ENCODE results near the gene ATAD3A. TPM values are rescaled to one million over a fixed set of nuclear protein-coding genes. Genes with fewer than 3 reads are reported as not detected.

Gene ATAD3A
- total RNA-seq, 3 donors from 2014 or later (not counting 1 experiment from before 2014, with no cell fraction given), result 17.3 to 37.3 (median 22.2) TPM

DNA sequence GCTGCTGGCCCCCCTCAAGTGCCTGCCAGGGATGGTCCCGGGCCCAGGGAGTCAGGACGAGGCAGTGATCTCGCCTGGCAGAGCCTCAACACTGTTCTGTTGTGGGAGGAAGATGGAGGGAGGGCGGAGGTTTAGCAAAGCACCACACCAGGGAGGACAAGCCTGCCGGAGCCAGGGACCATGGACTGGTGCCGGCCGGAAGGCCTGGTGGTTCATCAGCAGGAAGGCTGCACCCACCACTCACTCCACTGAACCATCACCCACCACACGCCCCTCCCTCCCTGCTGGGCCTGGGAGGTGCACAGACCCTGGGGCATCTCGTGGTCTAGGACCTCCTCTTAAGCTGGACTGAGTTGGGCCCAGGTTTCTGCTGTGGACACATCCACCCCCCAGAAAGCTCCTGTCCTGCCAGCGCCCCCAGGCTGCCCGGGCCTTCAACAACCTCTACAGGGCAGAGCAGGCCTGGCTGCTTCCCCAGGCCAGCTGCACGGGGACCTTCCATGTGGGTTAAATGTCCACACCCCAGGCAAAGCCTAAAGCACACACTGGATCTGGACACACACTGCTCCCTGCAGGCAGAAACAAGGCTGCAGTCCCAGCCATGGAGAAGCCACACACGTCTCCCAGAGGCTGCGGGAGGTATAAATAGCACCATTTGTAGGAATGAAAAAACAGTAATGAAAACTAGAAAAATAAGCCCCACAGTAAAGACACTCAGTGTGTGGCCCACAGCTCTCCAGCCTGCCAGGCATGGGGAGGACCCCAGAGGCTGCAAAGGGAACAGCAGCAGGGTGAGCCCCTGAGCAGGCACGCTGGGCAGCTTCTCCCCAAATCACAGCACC is 38.9 kb downstream of the ATAD3A start:
- no peaks in the 10 kb centered on the region for H3K9me3 Mint-ChIP-seq
- H3K4me3 Mint-ChIP-seq, result no peak overlapping the region
- Histone ChIP-seq H3K4me1 (ENCODE audit: control insufficient read depth, insufficient read depth, low read length) (peaks cover 6% of the 10 kb centered on the region), H3K27me3 (ENCODE audit: control insufficient read depth, insufficient read depth, low read length) (no peaks in the 10 kb centered on the region), H3K4me3 (ENCODE audit: low read length) (no peak overlapping the region), H3K36me3 (ENCODE audit: control insufficient read depth, insufficient read depth, low read length) (no peaks in the 10 kb centered on the region), H3K9me3 (ENCODE audit: control insufficient read depth, insufficient read depth, low read length) (no peaks in the 10 kb centered on the region), H3K27ac (ENCODE audit: low read length) (no peak overlapping the region)
- no peak overlapping the region for H3K27ac Mint-ChIP-seq
- no peaks in the 10 kb centered on the region for H3K36me3 Mint-ChIP-seq
- WGBS (ENCODE audit: insufficient coverage), result 95% methylated on average over 15 of the region's 15 CpGs
- TF ChIP-seq, protein P1, sequence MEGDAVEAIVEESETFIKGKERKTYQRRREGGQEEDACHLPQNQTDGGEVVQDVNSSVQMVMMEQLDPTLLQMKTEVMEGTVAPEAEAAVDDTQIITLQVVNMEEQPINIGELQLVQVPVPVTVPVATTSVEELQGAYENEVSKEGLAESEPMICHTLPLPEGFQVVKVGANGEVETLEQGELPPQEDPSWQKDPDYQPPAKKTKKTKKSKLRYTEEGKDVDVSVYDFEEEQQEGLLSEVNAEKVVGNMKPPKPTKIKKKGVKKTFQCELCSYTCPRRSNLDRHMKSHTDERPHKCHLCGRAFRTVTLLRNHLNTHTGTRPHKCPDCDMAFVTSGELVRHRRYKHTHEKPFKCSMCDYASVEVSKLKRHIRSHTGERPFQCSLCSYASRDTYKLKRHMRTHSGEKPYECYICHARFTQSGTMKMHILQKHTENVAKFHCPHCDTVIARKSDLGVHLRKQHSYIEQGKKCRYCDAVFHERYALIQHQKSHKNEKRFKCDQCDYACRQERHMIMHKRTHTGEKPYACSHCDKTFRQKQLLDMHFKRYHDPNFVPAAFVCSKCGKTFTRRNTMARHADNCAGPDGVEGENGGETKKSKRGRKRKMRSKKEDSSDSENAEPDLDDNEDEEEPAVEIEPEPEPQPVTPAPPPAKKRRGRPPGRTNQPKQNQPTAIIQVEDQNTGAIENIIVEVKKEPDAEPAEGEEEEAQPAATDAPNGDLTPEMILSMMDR (IDR thresholded peaks at IDR 0.05), result no peak
- ATAC-seq (no peak), DNase-seq (no peak)
- H3K4me1 Mint-ChIP-seq, result peaks cover 0 to 9% of the 10 kb centered on the region in 2 donors
- no peaks in the 10 kb centered on the region for H3K27me3 Mint-ChIP-seq (ENCODE audit: low read depth in 2 of 2)
- intact Hi-C loops (cut with micrococcal nuclease), result no loop called here

DNA sequence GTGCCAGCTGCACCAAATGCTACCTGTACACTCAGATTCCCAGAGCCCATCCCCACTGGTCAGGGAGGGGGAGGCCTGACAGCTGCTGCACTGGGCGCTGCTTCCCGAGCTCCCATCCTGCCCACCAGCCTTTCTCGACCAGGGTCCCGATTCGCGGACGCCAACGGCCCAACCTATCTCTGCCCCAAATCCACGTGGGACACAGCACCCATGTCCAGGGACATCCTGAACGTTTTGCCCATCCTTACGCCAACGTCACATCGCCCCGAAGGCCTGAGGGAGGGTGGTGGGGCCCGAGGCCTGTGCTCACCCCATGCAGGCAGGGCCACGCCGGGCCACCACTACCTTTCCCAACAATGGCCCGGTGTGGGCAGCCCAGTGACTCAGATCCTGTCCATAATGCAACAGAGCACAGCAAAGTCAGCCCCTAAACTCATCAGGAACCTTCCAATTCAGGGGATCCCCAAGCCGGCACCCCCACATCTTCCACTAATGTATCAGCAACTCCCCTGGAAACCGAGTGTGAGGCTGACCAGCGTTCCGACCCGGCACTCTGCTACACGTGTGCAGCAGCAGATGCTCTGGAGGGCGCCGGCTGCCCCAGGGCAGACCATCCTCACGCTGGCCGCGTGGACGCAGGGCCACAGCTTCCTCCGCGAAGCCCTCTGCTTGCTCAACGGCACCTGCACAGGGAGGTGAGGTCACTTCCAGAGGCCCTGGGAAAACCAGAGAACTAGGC is 39.7 kb downstream of the ATAD3A start:
- H3K27me3 Mint-ChIP-seq (ENCODE audit: low read depth in 2 of 2), result no peaks in the 10 kb centered on the region
- Histone ChIP-seq H3K4me3 (ENCODE audit: low read length) (no peak overlapping the region), H3K9me3 (ENCODE audit: control insufficient read depth, insufficient read depth, low read length) (no peaks in the 10 kb centered on the region), H3K27ac (ENCODE audit: low read length) (no peak overlapping the region), H3K36me3 (ENCODE audit: control insufficient read depth, insufficient read depth, low read length) (no peaks in the 10 kb centered on the region), H3K27me3 (ENCODE audit: control insufficient read depth, insufficient read depth, low read length) (no peaks in the 10 kb centered on the region), H3K4me1 (ENCODE audit: control insufficient read depth, insufficient read depth, low read length) (peaks cover 6% of the 10 kb centered on the region)
- TF ChIP-seq, protein P1 (IDR thresholded peaks at IDR 0.05), result no peak
- H3K9me3 Mint-ChIP-seq, result no peaks in the 10 kb centered on the region
- ATAC-seq, result no peak
- 95% methylated on average over 33 of the region's 33 CpGs for WGBS (ENCODE audit: insufficient coverage)
- H3K36me3 Mint-ChIP-seq, result no peaks in the 10 kb centered on the region
- intact Hi-C loops (cut with micrococcal nuclease), result no loop called here
- DNase-seq, result no peak
- peaks cover 0 to 9% of the 10 kb centered on the region in 2 donors for H3K4me1 Mint-ChIP-seq
- peak overlapping the region; percentile 24 to 29 for H3K27ac Mint-ChIP-seq
- no peak overlapping the region for H3K4me3 Mint-ChIP-seq

DNA sequence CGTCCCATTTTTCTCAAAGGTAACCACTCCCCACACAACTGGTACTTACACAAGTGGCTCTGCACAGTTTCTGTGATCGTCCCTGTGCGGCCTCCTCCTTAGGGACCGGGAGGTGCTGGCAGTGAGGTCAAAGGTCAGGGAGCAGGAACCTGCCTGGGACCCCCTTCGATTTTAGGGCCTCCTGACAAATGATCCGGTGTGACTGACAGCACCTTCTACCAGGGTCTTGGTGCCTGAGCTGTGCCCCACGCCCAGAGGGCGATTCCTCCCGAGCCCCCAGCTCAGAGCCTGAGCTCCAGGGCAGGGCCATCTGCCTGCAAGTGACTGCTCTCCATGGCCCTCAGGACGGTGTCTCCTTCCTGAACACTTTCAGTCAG is 40.3 kb downstream of the ATAD3A start:
- TF ChIP-seq, protein P1 (IDR thresholded peaks at IDR 0.05), result no peak
- Histone ChIP-seq H3K27me3 (ENCODE audit: control insufficient read depth, insufficient read depth, low read length) (no peaks in the 10 kb centered on the region), H3K4me1 (ENCODE audit: control insufficient read depth, insufficient read depth, low read length) (peaks cover 6% of the 10 kb centered on the region), H3K4me3 (ENCODE audit: low read length) (no peak overlapping the region), H3K27ac (ENCODE audit: low read length) (no peak overlapping the region), H3K9me3 (ENCODE audit: control insufficient read depth, insufficient read depth, low read length) (no peaks in the 10 kb centered on the region), H3K36me3 (ENCODE audit: control insufficient read depth, insufficient read depth, low read length) (no peaks in the 10 kb centered on the region)
- H3K4me1 Mint-ChIP-seq, result peaks cover 0 to 8% of the 10 kb centered on the region in 2 donors
- 94% methylated on average over 10 of the region's 10 CpGs for WGBS (ENCODE audit: insufficient coverage)
- H3K36me3 Mint-ChIP-seq, result no peaks in the 10 kb centered on the region
- H3K27ac Mint-ChIP-seq, result peak overlapping the region in 1 of 2 donors; percentile 24
- intact Hi-C loops (cut with micrococcal nuclease), result no loop called here
- no peak overlapping the region for H3K4me3 Mint-ChIP-seq
- H3K27me3 Mint-ChIP-seq (ENCODE audit: low read depth in 2 of 2), result no peaks in the 10 kb centered on the region
- H3K9me3 Mint-ChIP-seq, result no peaks in the 10 kb centered on the region
- DNase-seq (no peak), ATAC-seq (no peak)

Measured in natural killer cell (primary cell).